Measurements from ENCODE around the gene FITM2.

The FITM2 gene, protein sequence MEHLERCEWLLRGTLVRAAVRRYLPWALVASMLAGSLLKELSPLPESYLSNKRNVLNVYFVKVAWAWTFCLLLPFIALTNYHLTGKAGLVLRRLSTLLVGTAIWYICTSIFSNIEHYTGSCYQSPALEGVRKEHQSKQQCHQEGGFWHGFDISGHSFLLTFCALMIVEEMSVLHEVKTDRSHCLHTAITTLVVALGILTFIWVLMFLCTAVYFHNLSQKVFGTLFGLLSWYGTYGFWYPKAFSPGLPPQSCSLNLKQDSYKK

GRCh38 chr20:44310664-44311639, at the start of gene FITM2:
FITM2 (minus strand) TSS chr20:44311202; CDS start chr20:44311148, 54 bp downstream.
- TF ChIP-seq, protein P1, sequence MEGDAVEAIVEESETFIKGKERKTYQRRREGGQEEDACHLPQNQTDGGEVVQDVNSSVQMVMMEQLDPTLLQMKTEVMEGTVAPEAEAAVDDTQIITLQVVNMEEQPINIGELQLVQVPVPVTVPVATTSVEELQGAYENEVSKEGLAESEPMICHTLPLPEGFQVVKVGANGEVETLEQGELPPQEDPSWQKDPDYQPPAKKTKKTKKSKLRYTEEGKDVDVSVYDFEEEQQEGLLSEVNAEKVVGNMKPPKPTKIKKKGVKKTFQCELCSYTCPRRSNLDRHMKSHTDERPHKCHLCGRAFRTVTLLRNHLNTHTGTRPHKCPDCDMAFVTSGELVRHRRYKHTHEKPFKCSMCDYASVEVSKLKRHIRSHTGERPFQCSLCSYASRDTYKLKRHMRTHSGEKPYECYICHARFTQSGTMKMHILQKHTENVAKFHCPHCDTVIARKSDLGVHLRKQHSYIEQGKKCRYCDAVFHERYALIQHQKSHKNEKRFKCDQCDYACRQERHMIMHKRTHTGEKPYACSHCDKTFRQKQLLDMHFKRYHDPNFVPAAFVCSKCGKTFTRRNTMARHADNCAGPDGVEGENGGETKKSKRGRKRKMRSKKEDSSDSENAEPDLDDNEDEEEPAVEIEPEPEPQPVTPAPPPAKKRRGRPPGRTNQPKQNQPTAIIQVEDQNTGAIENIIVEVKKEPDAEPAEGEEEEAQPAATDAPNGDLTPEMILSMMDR (IDR thresholded peaks at IDR 0.05; ENCODE audit: poor library complexity, severe bottlenecking): peak; percentile 100
- Histone ChIP-seq H3K4me3 (ENCODE audit: severe bottlenecking) (peak within 1 kb of the TSS; percentile 77), H3K4me1 (ENCODE audit: insufficient read depth, poor library complexity, severe bottlenecking) (peaks cover 4% of the 10 kb centered on the region), H3K27ac (ENCODE audit: poor library complexity, severe bottlenecking) (no peak within 1 kb of the TSS), H3K27me3 (ENCODE audit: insufficient read depth, poor library complexity, severe bottlenecking) (no peaks in the 10 kb centered on the region), H3K36me3 (ENCODE audit: low read depth) (no peaks in the 10 kb centered on the region), H3K9me3 (ENCODE audit: severe bottlenecking) (no peaks in the 10 kb centered on the region)
- peak; percentile 100 for DNase-seq (ENCODE audit: low spot score)
- peak; percentile 93 for ATAC-seq (ENCODE audit: low read depth)

- Histone ChIP-seq H3K4me1 (ENCODE audit: insufficient read depth, poor library complexity, severe bottlenecking) (no peaks in the 10 kb centered on the region), H3K36me3 (ENCODE audit: low read depth) (no peaks in the 10 kb centered on the region), H3K27me3 (ENCODE audit: insufficient read depth, poor library complexity, severe bottlenecking) (peaks cover 8% of the 10 kb centered on the region), H3K27ac (ENCODE audit: poor library complexity, severe bottlenecking) (no peak overlapping the region), H3K4me3 (ENCODE audit: severe bottlenecking) (no peak overlapping the region), H3K9me3 (ENCODE audit: severe bottlenecking) (no peaks in the 10 kb centered on the region)
- TF ChIP-seq, protein P1 (IDR thresholded peaks at IDR 0.05; ENCODE audit: poor library complexity, severe bottlenecking): no peak
- ATAC-seq (ENCODE audit: low read depth) (no peak), DNase-seq (ENCODE audit: low spot score) (no peak)
These were observed 49.2 kb upstream of the FITM2 start for GRCh38 chr20:44360221-44360620.

- Histone ChIP-seq H3K27ac (ENCODE audit: poor library complexity, severe bottlenecking) (no peak overlapping the region), H3K4me3 (ENCODE audit: severe bottlenecking) (no peak overlapping the region), H3K9me3 (ENCODE audit: severe bottlenecking) (no peaks in the 10 kb centered on the region), H3K4me1 (ENCODE audit: insufficient read depth, poor library complexity, severe bottlenecking) (no peaks in the 10 kb centered on the region), H3K27me3 (ENCODE audit: insufficient read depth, poor library complexity, severe bottlenecking) (peaks cover 8% of the 10 kb centered on the region), H3K36me3 (ENCODE audit: low read depth) (no peaks in the 10 kb centered on the region)
- TF ChIP-seq, protein P1 (IDR thresholded peaks at IDR 0.05; ENCODE audit: poor library complexity, severe bottlenecking): no peak
- DNase-seq (ENCODE audit: low spot score): no peak
- ATAC-seq (ENCODE audit: low read depth): no peak
These were observed 47.8 kb upstream of the FITM2 start for GRCh38 chr20:44358776-44359175.

DNA sequence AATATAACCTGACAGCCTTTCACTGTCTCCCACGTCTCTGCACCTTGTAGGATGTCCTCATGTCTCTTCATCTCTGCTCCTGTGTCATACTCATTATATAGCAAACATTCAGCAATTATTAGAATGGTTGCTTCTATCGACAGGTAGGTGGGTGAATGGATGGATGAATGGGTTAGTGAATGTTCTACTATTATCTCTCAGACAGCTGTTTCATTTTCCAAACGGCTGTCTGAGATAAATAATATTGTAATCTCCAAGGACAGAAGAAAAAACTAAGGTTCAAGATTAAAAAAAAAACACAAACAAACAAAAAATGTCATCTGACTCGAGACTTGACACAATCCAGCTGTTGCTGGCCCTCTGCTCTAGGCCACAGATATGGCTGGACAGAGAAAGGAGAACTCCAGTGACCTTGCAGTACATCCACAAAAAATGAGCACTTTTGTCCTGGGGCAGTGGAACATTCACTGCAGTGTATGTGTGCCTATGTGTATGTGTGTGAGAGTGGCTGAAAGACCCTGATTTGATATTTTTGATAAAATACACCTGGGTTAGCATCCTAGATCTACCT, 46.6 kb upstream of the FITM2 start:
- Histone ChIP-seq H3K27ac (ENCODE audit: poor library complexity, severe bottlenecking) (no peak overlapping the region), H3K27me3 (ENCODE audit: insufficient read depth, poor library complexity, severe bottlenecking) (peaks cover 8% of the 10 kb centered on the region), H3K36me3 (ENCODE audit: low read depth) (no peaks in the 10 kb centered on the region), H3K4me1 (ENCODE audit: insufficient read depth, poor library complexity, severe bottlenecking) (no peaks in the 10 kb centered on the region), H3K9me3 (ENCODE audit: severe bottlenecking) (no peaks in the 10 kb centered on the region), H3K4me3 (ENCODE audit: severe bottlenecking) (no peak overlapping the region)
- TF ChIP-seq, protein P1 (IDR thresholded peaks at IDR 0.05; ENCODE audit: poor library complexity, severe bottlenecking): no peak
- DNase-seq (ENCODE audit: low spot score) (no peak), ATAC-seq (ENCODE audit: low read depth) (no peak)
